ENCODE measurements around the gene MIPEP.
"Not testable (repeated sequence)": the region's sequence is repeated elsewhere in the genome, so short reads cannot be mapped to it uniquely, and the experiment has no call there.

MIPEP gene

DNA sequence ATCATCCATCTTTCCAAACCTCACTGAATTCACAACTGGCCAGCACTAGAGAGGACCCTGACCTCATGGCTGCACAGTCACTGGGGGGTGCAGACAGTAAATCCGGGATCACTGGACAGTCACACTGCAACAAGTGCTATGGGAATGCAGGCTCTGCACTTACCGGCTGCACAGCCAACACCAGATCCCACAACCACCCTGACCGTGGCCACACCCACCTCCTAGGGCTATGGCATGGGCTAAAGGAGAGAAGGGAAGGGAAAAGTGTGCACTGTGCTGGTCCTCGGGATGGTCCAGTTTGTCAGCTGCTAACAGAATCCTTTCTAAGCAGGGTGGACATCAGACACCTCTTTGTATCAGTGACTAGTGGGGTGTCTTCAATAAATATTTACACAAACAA is 118.2 kb downstream of the MIPEP start:
- no peak for DNase-seq

DNA sequence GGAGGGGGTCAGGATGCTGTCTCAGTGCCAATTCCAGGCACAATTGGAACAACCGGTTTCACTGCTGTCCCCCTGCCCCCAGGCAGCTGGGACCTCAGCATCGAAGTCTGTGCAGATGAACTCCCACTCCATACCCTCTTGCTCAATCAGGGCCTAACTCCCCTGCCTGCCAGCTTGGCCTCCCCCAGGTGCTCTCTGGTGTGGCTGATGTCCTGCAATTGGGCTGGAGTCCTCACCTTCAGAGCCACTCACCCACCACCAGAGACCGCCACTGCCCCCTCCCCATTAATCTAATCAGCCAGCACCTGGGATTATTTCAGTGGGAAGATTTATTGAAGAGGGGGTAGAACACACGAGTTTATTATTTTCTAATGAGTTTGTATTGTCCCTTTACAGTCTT is 118.8 kb downstream of the MIPEP start:
- no peak for DNase-seq

- DNase-seq: no peak
These were observed 119.8 kb downstream of the MIPEP start for GRCh38 chr13:23769401-23769800.

GRCh38 chr13:23767838-23768237 is 121.4 kb downstream of the MIPEP start:
- no peak for DNase-seq

- DNase-seq: no peak
These were observed 122.3 kb downstream of the MIPEP start for GRCh38 chr13:23766939-23767338.

- no peak for DNase-seq
These were observed 122.9 kb downstream of the MIPEP start for GRCh38 chr13:23766283-23766682.

DNA sequence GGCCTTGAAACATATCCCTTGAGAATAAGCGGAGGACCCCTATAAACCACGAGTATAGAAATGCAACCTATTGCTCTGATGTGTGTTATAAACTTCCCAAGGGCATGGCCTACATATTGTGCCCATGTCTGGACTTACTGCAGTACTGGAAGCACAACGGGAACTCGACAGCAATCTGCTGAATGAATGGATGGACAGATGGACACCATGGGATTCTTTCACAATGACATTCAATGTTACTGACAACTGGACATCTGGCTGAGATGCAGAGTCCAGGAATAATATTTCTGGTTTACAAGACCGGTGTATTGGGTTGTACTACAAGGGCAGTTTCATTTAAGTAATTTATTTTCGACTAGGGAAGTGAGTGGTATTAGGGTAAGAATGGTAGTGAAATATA is 123.7 kb downstream of the MIPEP start:
- DNase-seq: no peak

- no peak for DNase-seq
These were observed 125.9 kb downstream of the MIPEP start for GRCh38 chr13:23763318-23763717.

DNA sequence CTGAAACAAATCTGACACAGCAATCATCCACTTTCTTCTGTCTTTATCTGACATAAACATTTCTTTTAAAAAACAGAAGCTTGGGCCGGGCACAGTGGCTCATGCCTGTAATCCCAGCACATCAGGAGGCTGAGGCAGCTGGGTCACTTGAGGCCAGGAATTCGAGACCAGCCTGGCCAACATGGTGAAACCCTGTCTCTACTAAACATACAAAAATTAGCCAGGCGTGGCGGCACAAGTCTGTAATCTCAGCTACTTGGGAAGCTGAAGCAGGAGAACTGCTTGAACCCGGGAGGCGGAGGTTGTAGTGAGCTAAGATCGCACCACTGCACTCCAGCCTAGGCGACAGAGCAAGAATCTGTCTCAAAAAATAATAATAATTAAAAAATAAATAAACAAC is 127.4 kb downstream of the MIPEP start:
- not testable (repeated sequence) for DNase-seq

DNA sequence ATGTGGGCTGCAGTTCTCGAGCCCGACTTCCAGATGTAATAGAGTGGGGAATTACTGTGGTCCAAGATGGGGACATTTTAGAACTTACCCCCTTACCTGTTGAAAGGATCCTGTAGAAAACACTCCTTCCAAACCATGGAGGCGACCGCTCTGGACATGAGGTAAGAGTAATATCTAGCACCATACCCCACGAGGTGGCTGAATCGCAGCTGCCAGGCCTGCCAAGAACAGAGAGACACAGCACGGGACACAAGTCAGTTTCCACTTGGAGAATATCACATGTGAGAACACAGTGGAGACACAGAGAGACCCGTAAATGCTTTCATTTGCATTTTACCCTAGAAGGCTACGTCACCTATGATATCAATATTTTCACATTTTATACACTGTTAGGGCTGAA is 129.2 kb downstream of the MIPEP start:
- no peak for DNase-seq

DNA sequence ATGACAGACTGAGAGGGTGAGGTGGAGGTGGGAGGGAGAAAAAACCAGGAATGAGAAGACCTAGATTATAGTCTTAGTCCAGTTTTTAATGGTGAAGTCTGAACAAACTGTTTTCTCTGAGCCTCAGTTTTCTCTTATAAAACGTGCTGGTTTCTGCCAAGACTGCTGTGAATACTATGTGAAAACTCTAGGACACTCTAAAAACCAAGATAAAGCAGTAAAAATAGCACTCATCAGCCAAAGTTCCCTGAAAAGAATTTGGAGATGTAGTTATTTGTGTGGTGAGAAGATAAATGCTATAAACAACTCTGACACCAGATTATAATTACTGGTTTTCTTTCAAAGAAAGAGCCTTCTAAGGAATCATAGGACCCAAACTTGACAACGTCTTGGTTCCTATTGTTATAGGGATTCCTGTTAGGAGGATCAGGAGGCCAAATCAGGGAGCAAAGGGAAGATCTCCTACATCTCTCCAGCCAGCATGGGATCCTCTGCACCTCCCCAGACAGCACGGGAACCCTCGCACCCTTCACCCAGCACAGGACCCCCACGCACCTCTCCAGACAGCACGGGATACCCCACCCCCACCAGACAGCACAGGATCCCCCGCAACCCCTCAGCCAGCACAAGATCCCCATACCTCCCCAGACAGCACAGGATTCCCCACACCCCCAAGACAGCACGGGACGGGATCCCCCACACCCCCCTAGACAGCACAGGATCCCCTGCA is 130.2 kb downstream of the MIPEP start:
- no peak for DNase-seq

DNA sequence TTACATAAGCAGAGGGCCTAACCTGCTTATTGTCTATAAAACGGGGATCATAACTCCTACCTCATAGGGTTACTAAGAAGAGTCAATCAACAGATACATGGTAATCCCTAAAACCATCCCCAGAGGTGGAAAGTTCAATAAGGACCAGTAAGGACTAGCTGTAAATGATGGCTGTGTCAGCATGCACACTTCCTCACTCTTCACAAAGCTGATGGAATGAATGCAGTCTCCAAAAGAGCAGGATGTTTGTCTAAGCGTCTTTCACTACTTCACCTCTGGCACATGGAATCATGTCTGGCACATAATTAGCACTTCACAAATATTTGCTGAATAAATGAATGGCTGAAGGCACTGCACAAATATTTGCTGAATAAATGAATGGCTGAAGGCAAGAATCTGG is 134.2 kb downstream of the MIPEP start:
- no peak for DNase-seq

- no peak for DNase-seq
These were observed 134.7 kb downstream of the MIPEP start for GRCh38 chr13:23754506-23754905.

DNA sequence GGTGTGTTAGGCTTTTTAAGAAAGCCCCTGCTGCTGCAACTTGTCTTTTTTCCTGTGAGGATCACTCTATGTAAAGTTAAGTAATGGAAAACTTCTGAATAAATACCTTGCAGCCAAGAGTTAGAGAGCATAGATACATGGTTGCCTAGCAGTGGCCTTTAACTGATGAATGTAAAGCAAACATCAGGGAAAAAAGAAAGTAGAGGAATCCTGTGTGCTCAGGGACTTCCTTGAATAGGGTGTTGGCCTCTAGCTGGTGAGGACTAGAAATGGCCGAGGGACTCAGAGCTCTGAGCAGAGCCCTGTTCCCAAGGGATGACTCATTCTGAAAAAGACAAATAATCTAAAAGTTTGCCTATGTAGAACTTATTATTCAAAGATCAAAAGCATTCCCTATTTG is 135.7 kb downstream of the MIPEP start:
- no peak for DNase-seq

- no peak for DNase-seq
These were observed 136.8 kb downstream of the MIPEP start for GRCh38 chr13:23752111-23753001.

DNA sequence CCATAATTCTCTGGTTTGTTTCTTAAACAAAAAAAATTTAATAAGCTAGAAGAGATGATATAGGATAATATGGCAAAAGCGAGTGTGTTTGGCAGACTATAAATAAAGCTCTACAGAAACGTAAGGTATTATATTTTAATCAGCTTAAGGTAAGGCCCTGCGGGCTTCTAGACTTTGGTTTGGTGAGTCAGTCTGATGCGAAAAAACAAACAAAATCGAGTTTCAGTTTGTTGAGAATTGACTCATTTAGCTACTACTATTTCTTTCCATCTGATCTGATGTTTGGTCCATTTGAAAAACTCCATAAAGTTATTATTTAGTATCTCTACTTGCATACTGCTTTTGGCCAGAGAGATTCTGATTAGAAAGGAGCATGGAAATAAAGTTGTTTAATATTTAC is 138.0 kb downstream of the MIPEP start:
- no peak for DNase-seq

- DNase-seq: no peak
These were observed 138.6 kb downstream of the MIPEP start for GRCh38 chr13:23750383-23751121.

- DNase-seq: no peak
These were observed 139.8 kb downstream of the MIPEP start for GRCh38 chr13:23749288-23749873.

GRCh38 chr13:23748109-23748990 is 140.8 kb downstream of the MIPEP start:
- no peak for DNase-seq

DNA sequence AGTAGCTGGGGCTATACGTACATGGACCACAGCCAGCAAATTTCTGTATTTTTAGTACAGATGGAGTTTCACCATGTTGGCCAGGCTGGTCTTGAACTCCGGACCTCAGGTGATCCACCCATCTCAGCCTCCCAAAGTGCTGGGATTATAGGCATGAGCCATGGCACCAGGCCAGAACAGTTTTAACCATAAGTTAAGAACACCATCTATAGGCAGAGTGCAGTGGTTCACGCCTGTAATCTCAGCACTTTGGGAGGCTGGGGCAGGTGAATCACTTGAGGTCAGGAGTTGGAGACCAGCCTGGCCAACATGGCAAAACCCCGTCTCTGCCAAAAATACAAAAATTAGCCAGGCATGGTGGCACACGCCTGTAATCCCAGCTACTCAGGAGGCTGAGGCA is 143.1 kb downstream of the MIPEP start:
- DNase-seq: not testable (repeated sequence)

GRCh38 chr13:23744315-23744714 is 144.9 kb downstream of the MIPEP start:
- DNase-seq: no peak
